ENCODE measurements around the gene GRM4.

Gene GRM4

GRCh38 chr6:34177181-34177591 is 31.3 kb upstream of the GRM4 start:
- Histone ChIP-seq H3K79me2 (ENCODE audit: insufficient read depth, low read length) (no peaks in the 10 kb centered on the region), H2AFZ (ENCODE audit: low read length) (no peak overlapping the region), H3K9me3 (ENCODE audit: low read length) (no peaks in the 10 kb centered on the region), H3K27ac (ENCODE audit: low read depth, low read length, poor library complexity, severe bottlenecking) (no peak overlapping the region), H3K9ac (ENCODE audit: low read length) (no peak overlapping the region), H3K9me2 (ENCODE audit: low read depth, low read length) (no peaks in the 10 kb centered on the region), H4K20me1 (ENCODE audit: insufficient read depth, low read length) (no peaks in the 10 kb centered on the region), H3K27me3 (ENCODE audit: insufficient read depth, low read length) (peaks cover 7% of the 10 kb centered on the region; the same call in 1 of the 2 replicates), H3K4me3 (ENCODE audit: low read depth, low read length, poor library complexity, severe bottlenecking) (no peak overlapping the region), H3K4me2 (ENCODE audit: low read length) (no peak overlapping the region), H3K4me1 (ENCODE audit: insufficient read depth, low read length, severe bottlenecking) (no peaks in the 10 kb centered on the region), H3K36me3 (ENCODE audit: insufficient read depth, low read length) (no peaks in the 10 kb centered on the region), H3F3A (ENCODE audit: insufficient read depth, low read length) (no peaks in the 10 kb centered on the region)
- TF ChIP-seq, protein P1, sequence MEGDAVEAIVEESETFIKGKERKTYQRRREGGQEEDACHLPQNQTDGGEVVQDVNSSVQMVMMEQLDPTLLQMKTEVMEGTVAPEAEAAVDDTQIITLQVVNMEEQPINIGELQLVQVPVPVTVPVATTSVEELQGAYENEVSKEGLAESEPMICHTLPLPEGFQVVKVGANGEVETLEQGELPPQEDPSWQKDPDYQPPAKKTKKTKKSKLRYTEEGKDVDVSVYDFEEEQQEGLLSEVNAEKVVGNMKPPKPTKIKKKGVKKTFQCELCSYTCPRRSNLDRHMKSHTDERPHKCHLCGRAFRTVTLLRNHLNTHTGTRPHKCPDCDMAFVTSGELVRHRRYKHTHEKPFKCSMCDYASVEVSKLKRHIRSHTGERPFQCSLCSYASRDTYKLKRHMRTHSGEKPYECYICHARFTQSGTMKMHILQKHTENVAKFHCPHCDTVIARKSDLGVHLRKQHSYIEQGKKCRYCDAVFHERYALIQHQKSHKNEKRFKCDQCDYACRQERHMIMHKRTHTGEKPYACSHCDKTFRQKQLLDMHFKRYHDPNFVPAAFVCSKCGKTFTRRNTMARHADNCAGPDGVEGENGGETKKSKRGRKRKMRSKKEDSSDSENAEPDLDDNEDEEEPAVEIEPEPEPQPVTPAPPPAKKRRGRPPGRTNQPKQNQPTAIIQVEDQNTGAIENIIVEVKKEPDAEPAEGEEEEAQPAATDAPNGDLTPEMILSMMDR (IDR thresholded peaks at IDR 0.05; ENCODE audit: low read length), result no peak
- TF ChIP-seq EZH2 (IDR thresholded peaks at IDR 0.05; ENCODE audit: borderline replicate concordance, low read length), result no peak

DNA sequence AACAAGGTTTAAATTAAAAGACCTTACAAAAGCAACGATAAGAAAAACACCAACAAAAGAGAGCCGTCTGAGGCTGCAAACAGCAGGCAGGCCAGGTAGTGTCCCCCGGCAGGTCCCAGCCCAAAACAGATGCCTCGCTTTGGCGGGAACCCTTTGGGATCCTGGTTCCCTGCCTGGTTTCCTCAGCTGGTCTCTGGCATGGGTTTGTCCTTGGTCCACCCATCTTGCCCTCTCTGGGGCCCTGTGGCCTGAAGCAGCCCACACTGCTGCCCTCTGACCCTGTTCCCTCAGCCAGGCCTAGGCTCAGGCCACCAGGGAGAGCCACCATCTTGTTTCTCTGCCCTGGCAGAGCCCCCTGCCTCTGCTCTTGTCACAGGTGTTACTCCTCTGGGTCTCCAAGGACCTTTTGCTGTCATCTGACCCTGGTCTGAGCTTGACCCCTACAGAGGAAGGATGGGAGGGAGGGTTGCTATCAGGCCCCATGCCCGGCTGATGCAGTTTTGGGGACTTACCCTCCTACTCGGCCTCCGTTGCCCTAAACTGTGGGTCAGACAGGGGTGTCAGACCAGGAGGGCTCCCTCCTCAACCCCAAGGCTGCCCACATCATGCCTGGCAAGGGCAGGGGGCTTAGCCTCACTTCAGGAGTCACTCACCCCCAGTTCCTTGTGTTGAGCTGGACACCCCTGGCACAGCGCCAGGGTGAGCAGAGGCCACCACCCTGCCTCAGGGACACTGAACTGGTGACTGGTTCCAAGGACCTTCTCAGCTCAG is 30.6 kb upstream of the GRM4 start:
- Histone ChIP-seq H3K9me2 (ENCODE audit: low read depth, low read length) (no peaks in the 10 kb centered on the region), H3K4me1 (ENCODE audit: insufficient read depth, low read length, severe bottlenecking) (no peaks in the 10 kb centered on the region), H2AFZ (ENCODE audit: low read length) (no peak overlapping the region), H3K4me3 (ENCODE audit: low read depth, low read length, poor library complexity, severe bottlenecking) (no peak overlapping the region), H3K9me3 (ENCODE audit: low read length) (no peaks in the 10 kb centered on the region), H3K4me2 (ENCODE audit: low read length) (no peak overlapping the region), H3K9ac (ENCODE audit: low read length) (no peak overlapping the region), H3K27ac (ENCODE audit: low read depth, low read length, poor library complexity, severe bottlenecking) (no peak overlapping the region), H3F3A (ENCODE audit: insufficient read depth, low read length) (no peaks in the 10 kb centered on the region), H3K36me3 (ENCODE audit: insufficient read depth, low read length) (no peaks in the 10 kb centered on the region), H3K27me3 (ENCODE audit: insufficient read depth, low read length) (peaks cover 7% of the 10 kb centered on the region; the same call in 1 of the 2 replicates), H3K79me2 (ENCODE audit: insufficient read depth, low read length) (no peaks in the 10 kb centered on the region), H4K20me1 (ENCODE audit: insufficient read depth, low read length) (no peaks in the 10 kb centered on the region)
- TF ChIP-seq, protein P1 (IDR thresholded peaks at IDR 0.05; ENCODE audit: low read length), result no peak
- TF ChIP-seq EZH2 (IDR thresholded peaks at IDR 0.05; ENCODE audit: borderline replicate concordance, low read length), result no peak

GRCh38 chr6:34174846-34175399 is 29.0 kb upstream of the GRM4 start:
- H3K4me2 ChIP-seq (ENCODE audit: low read length), result no peak overlapping the region
- H3K9me3 ChIP-seq (ENCODE audit: low read length), result no peaks in the 10 kb centered on the region
- no peak for TF ChIP-seq EZH2 (IDR thresholded peaks at IDR 0.05; ENCODE audit: borderline replicate concordance, low read length)
- TF ChIP-seq, protein P1 (IDR thresholded peaks at IDR 0.05; ENCODE audit: low read length), result no peak
- H2AFZ ChIP-seq (ENCODE audit: low read length), result no peak overlapping the region
- H3K9me2 ChIP-seq (ENCODE audit: low read depth, low read length), result no peaks in the 10 kb centered on the region
- no peak overlapping the region for H3K9ac ChIP-seq (ENCODE audit: low read length)
- H3K27ac ChIP-seq (ENCODE audit: low read depth, low read length, poor library complexity, severe bottlenecking), result no peak overlapping the region
- no peaks in the 10 kb centered on the region for H3F3A ChIP-seq (ENCODE audit: insufficient read depth, low read length)
- H3K27me3 ChIP-seq (ENCODE audit: insufficient read depth, low read length), result peaks cover 7% of the 10 kb centered on the region; the same call in 1 of the 2 replicates
- no peaks in the 10 kb centered on the region for H3K4me1 ChIP-seq (ENCODE audit: insufficient read depth, low read length, severe bottlenecking)
- H4K20me1 ChIP-seq (ENCODE audit: insufficient read depth, low read length), result no peaks in the 10 kb centered on the region
- H3K36me3 ChIP-seq (ENCODE audit: insufficient read depth, low read length), result no peaks in the 10 kb centered on the region
- no peak overlapping the region for H3K4me3 ChIP-seq (ENCODE audit: low read depth, low read length, poor library complexity, severe bottlenecking)
- no peaks in the 10 kb centered on the region for H3K79me2 ChIP-seq (ENCODE audit: insufficient read depth, low read length)

Data from OCI-LY1 (cell line).